Small intestine (tissue), 7 donors: Measurements from ENCODE around the gene NFATC2IP. TPM values are rescaled to one million over a fixed set of nuclear protein-coding genes. Genes with fewer than 3 reads are reported as not detected.

Source experiments
- DNase-seq, 2 donors: peaks; one replicate each; pipeline versions ENCODE4 v3.0.0 to v3.0.0-alpha.2; 2013
- FAIRE-seq: peaks from 2 replicates; lab custom pipeline; 2012; peaks lifted over from hg19 to GRCh38; lab: Jason Lieb, UNC
- H3K27ac ChIP-seq, 3 donors: one replicate each; pipeline ENCODE4 v1.5.1; 2013; ENCODE audit warnings: low read length in 2 of 3, mild to moderate bottlenecking in 2 of 3, control low read depth in 1 of 3, inconsistent platforms in 1 of 3, low read depth in 1 of 3, moderate library complexity in 1 of 3
- H3K27me3 ChIP-seq, 3 donors: one replicate each; pipeline ENCODE4 v1.6.1; 2013; ENCODE audit warnings: low read length in 3 of 3, inconsistent platforms in 1 of 3; ENCODE audit not compliant: control insufficient read depth in 3 of 3, insufficient read depth in 3 of 3
- H3K36me3 ChIP-seq, 3 donors: one replicate each; pipeline ENCODE4 v1.6.1; 2013; ENCODE audit warnings: low read length in 3 of 3, inconsistent platforms in 1 of 3, low read depth in 1 of 3, mild to moderate bottlenecking in 1 of 3, moderate library complexity in 1 of 3; ENCODE audit not compliant: control insufficient read depth in 3 of 3, insufficient read depth in 2 of 3
- H3K4me1 ChIP-seq, 3 donors: one replicate each; pipeline ENCODE4 v1.6.1; 2013; ENCODE audit warnings: low read length in 2 of 3, inconsistent platforms in 1 of 3, low read depth in 1 of 3, mild to moderate bottlenecking in 1 of 3, moderate library complexity in 1 of 3; ENCODE audit not compliant: control insufficient read depth in 3 of 3, insufficient read depth in 2 of 3
- H3K4me3 ChIP-seq, 3 donors: one replicate each; pipeline ENCODE4 v1.5.1; 2013; ENCODE audit warnings: low read length in 3 of 3, control low read depth in 1 of 3, inconsistent platforms in 1 of 3, low read depth in 1 of 3, mild to moderate bottlenecking in 1 of 3, moderate library complexity in 1 of 3
- H3K9me3 ChIP-seq, 2 donors: one replicate each; pipeline ENCODE4 v1.6.1; 2013; ENCODE audit warnings: low read depth in 1 of 2, low read length in 1 of 2; ENCODE audit not compliant: control insufficient read depth in 2 of 2, insufficient read depth in 1 of 2
- WGBS, 3 donors: extraction: QIAGEN DNeasy Blood & Tissue Kit; methylation state at CpG; one replicate each; pipeline ENCODE4 v1.1.7; 2013; 5-methylcytosine and 5-hydroxymethylcytosine counted together
- polyA plus RNA-seq, 4 donors: library from polyadenylated mRNA; stranded (reverse) in 3 of 4; unstranded in 1 of 4; fragments of 200-250 nt in 3 of 4; fragments of 120-200 nt in 1 of 4; gene quantifications; one replicate each; pipeline versions ENCODE4 v1.2.1 to v1.2.3, GENCODE V29; 2013
- donor health status: healthy with polysubstance abuse.
- donor health status: control.
- donor health status: control.
- donor health status: Bipolar disorder and iron deficiency.
- donor health status: healthy.

The NFATC2IP gene
- polyA plus RNA-seq, 4 donors, result 16.5 to 53.0 (median 22.5) TPM

GRCh38 chr16:28987170-28987853 lies 36.6 kb downstream of the NFATC2IP start:
- H3K36me3 ChIP-seq, result peaks cover 4 to 70% (median 8%) of the 10 kb centered on the region in 3 donors
- no peaks in the 10 kb centered on the region for H3K4me1 ChIP-seq
- FAIRE-seq (no peak), DNase-seq (no peak)
- H3K27me3 ChIP-seq, result no peaks in the 10 kb centered on the region
- 83 to 90% (median 89%) methylated on average over 4 of the region's 4 CpGs for WGBS, 3 donors
- no peak overlapping the region for H3K4me3 ChIP-seq
- no peak overlapping the region for H3K27ac ChIP-seq
- H3K9me3 ChIP-seq, result peaks cover 0 to 13% of the 10 kb centered on the region in 2 donors

- 93 to 95% (median 94%) methylated on average over 14 of the region's 14 CpGs for WGBS, 3 donors
These were observed 38.6 kb downstream of the NFATC2IP start for GRCh38 chr16:28989363-28989762.

GRCh38 chr16:28990375-28991040 lies 39.8 kb downstream of the NFATC2IP start:
- DNase-seq, result no peak
- Histone ChIP-seq H3K9me3 (peaks cover 0 to 13% of the 10 kb centered on the region in 2 donors), H3K27me3 (no peaks in the 10 kb centered on the region), H3K27ac (no peak overlapping the region), H3K36me3 (peaks cover 2 to 41% (median 6%) of the 10 kb centered on the region in 3 donors), H3K4me1 (no peaks in the 10 kb centered on the region), H3K4me3 (no peak overlapping the region)
- no peak for FAIRE-seq
- 77 to 87% (median 83%) methylated on average over 11 of the region's 11 CpGs for WGBS, 3 donors

More at GRCh38 chr16:28989363-28989762, 38.6 kb downstream of the NFATC2IP start:
- FAIRE-seq (no peak), DNase-seq (no peak)
- Histone ChIP-seq H3K4me1 (no peaks in the 10 kb centered on the region), H3K9me3 (peaks cover 0 to 13% of the 10 kb centered on the region in 2 donors), H3K36me3 (peaks cover 2 to 49% (median 8%) of the 10 kb centered on the region in 3 donors), H3K4me3 (no peak overlapping the region), H3K27ac (no peak overlapping the region), H3K27me3 (no peaks in the 10 kb centered on the region)

- Histone ChIP-seq H3K36me3 (peaks cover 2 to 29% (median 5%) of the 10 kb centered on the region in 3 donors), H3K27me3 (no peaks in the 10 kb centered on the region), H3K4me1 (no peaks in the 10 kb centered on the region), H3K9me3 (peaks cover 0 to 8% of the 10 kb centered on the region in 2 donors), H3K27ac (no peak overlapping the region), H3K4me3 (no peak overlapping the region)
- WGBS, 3 donors, result 43 to 69% (median 63%) methylated on average over 8 of the region's 8 CpGs
- no peak for DNase-seq
- FAIRE-seq, result no peak
These were observed 41.0 kb downstream of the NFATC2IP start for GRCh38 chr16:28991687-28992086.

GRCh38 chr16:28992496-28992895 lies 41.8 kb downstream of the NFATC2IP start:
- H3K9me3 ChIP-seq, result peaks cover 0 to under 1% of the 10 kb centered on the region in 2 donors
- no peak overlapping the region for H3K27ac ChIP-seq
- H3K36me3 ChIP-seq, result peaks cover 2 to 25% (median 2%) of the 10 kb centered on the region in 3 donors
- no peaks in the 10 kb centered on the region for H3K27me3 ChIP-seq
- H3K4me1 ChIP-seq, result no peaks in the 10 kb centered on the region
- WGBS, 3 donors, result 84 to 93% (median 87%) methylated on average over 10 of the region's 10 CpGs
- FAIRE-seq, result no peak
- H3K4me3 ChIP-seq, result no peak overlapping the region
- DNase-seq, result no peak

GRCh38 chr16:28998837-28999236 lies 48.1 kb downstream of the NFATC2IP start:
- no peaks in the 10 kb centered on the region for H3K4me1 ChIP-seq
- H3K27me3 ChIP-seq, result no peaks in the 10 kb centered on the region
- whole genome bisulfite sequencing, 3 donors, result 77 to 80% (median 78%) methylated on average over 3 of the region's 3 CpGs
- no peak overlapping the region for H3K27ac ChIP-seq
- FAIRE-seq (no peak), DNase-seq (no peak)
- H3K4me3 ChIP-seq, result no peak overlapping the region
- no peaks in the 10 kb centered on the region for H3K36me3 ChIP-seq
- no peaks in the 10 kb centered on the region for H3K9me3 ChIP-seq

GRCh38 chr16:28999577-28999976 lies 48.8 kb downstream of the NFATC2IP start:
- H3K4me1 ChIP-seq, result no peaks in the 10 kb centered on the region
- DNase-seq (no peak), FAIRE-seq (no peak)
- H3K36me3 ChIP-seq, result no peaks in the 10 kb centered on the region
- H3K4me3 ChIP-seq, result no peak overlapping the region
- 66 to 75% (median 74%) methylated on average over 4 of the region's 4 CpGs for WGBS, 3 donors
- no peaks in the 10 kb centered on the region for H3K27me3 ChIP-seq
- H3K9me3 ChIP-seq, result no peaks in the 10 kb centered on the region
- H3K27ac ChIP-seq, result no peak overlapping the region

- Histone ChIP-seq H3K4me3 (no peak overlapping the region), H3K36me3 (no peaks in the 10 kb centered on the region), H3K27me3 (no peaks in the 10 kb centered on the region), H3K27ac (no peak overlapping the region), H3K9me3 (no peaks in the 10 kb centered on the region), H3K4me1 (no peaks in the 10 kb centered on the region)
- DNase-seq, result no peak
- 76 to 94% (median 93%) methylated on average over 2 of the region's 2 CpGs for WGBS, 3 donors
- no peak for FAIRE-seq
These were observed 49.3 kb downstream of the NFATC2IP start for GRCh38 chr16:29000019-29000418.
